ENCODE results near the gene PSME1. TPM values are rescaled to one million over a fixed set of nuclear protein-coding genes. Genes with fewer than 3 reads are reported as not detected.

PSME1 gene
- polyA plus RNA-seq, 1 donor = 324 TPM

- no peaks in the 10 kb centered on the region for H3K9me3 ChIP-seq (ENCODE audit: control insufficient read depth, low read depth, low read length)
- H3K27ac ChIP-seq (ENCODE audit: low read length) = no peak overlapping the region
- no peak for DNase-seq
- H3K4me3 ChIP-seq (ENCODE audit: low read length) = peak overlapping the region; percentile 83
- peaks cover 56% of the 10 kb centered on the region for H3K36me3 ChIP-seq (ENCODE audit: control insufficient read depth, insufficient read depth, low read length)
- H3K4me1 ChIP-seq (ENCODE audit: control insufficient read depth, insufficient read depth, low read length) = peaks cover 36% of the 10 kb centered on the region
- H3K27me3 ChIP-seq (ENCODE audit: control insufficient read depth, insufficient read depth, low read length) = no peaks in the 10 kb centered on the region
- no CpG with 5 or more reads among the region's 29 CpGs for WGBS (ENCODE audit: insufficient coverage, low lambda C conversion rate)
Measured at GRCh38 chr14:24147761-24148428, 11.9 kb downstream of the PSME1 start.

- H3K9me3 ChIP-seq (ENCODE audit: control insufficient read depth, low read depth, low read length) = no peaks in the 10 kb centered on the region
- no peak overlapping the region for H3K27ac ChIP-seq (ENCODE audit: low read length)
- no peaks in the 10 kb centered on the region for H3K27me3 ChIP-seq (ENCODE audit: control insufficient read depth, insufficient read depth, low read length)
- no peak for DNase-seq
- no peak overlapping the region for H3K4me3 ChIP-seq (ENCODE audit: low read length)
- H3K4me1 ChIP-seq (ENCODE audit: control insufficient read depth, insufficient read depth, low read length) = peaks cover 24% of the 10 kb centered on the region
- WGBS (ENCODE audit: insufficient coverage, low lambda C conversion rate) = no CpG with 5 or more reads among the region's 3 CpGs
- peaks cover 49% of the 10 kb centered on the region for H3K36me3 ChIP-seq (ENCODE audit: control insufficient read depth, insufficient read depth, low read length)
Measured at GRCh38 chr14:24149302-24149969, 13.4 kb downstream of the PSME1 start.

GRCh38 chr14:24150061-24150460 lies 14.1 kb downstream of the PSME1 start:
- DNase-seq = no peak
- no peaks in the 10 kb centered on the region for H3K27me3 ChIP-seq (ENCODE audit: control insufficient read depth, insufficient read depth, low read length)
- no peak overlapping the region for H3K4me3 ChIP-seq (ENCODE audit: low read length)
- H3K4me1 ChIP-seq (ENCODE audit: control insufficient read depth, insufficient read depth, low read length) = peaks cover 20% of the 10 kb centered on the region
- H3K9me3 ChIP-seq (ENCODE audit: control insufficient read depth, low read depth, low read length) = no peaks in the 10 kb centered on the region
- H3K36me3 ChIP-seq (ENCODE audit: control insufficient read depth, insufficient read depth, low read length) = peaks cover 53% of the 10 kb centered on the region
- WGBS (ENCODE audit: insufficient coverage, low lambda C conversion rate) = no CpG with 5 or more reads among the region's 9 CpGs
- H3K27ac ChIP-seq (ENCODE audit: low read length) = no peak overlapping the region

- no peak for DNase-seq
- no CpG with 5 or more reads among the region's 9 CpGs for WGBS (ENCODE audit: insufficient coverage, low lambda C conversion rate)
- H3K36me3 ChIP-seq (ENCODE audit: control insufficient read depth, insufficient read depth, low read length) = peaks cover 58% of the 10 kb centered on the region
Measured at GRCh38 chr14:24150567-24150966, 14.6 kb downstream of the PSME1 start.

GRCh38 chr14:24150993-24151392 lies 15.0 kb downstream of the PSME1 start:
- Histone ChIP-seq H3K4me3 (ENCODE audit: low read length) (no peak overlapping the region), H3K27ac (ENCODE audit: low read length) (no peak overlapping the region), H3K36me3 (ENCODE audit: control insufficient read depth, insufficient read depth, low read length) (peaks cover 62% of the 10 kb centered on the region), H3K9me3 (ENCODE audit: control insufficient read depth, low read depth, low read length) (no peaks in the 10 kb centered on the region), H3K27me3 (ENCODE audit: control insufficient read depth, insufficient read depth, low read length) (no peaks in the 10 kb centered on the region), H3K4me1 (ENCODE audit: control insufficient read depth, insufficient read depth, low read length) (peaks cover 11% of the 10 kb centered on the region)
- no peak for DNase-seq
- WGBS (ENCODE audit: insufficient coverage, low lambda C conversion rate) = no CpG with 5 or more reads among the region's 9 CpGs

More at GRCh38 chr14:24150567-24150966, 14.6 kb downstream of the PSME1 start:
- no peaks in the 10 kb centered on the region for H3K9me3 ChIP-seq (ENCODE audit: control insufficient read depth, low read depth, low read length)
- peaks cover 15% of the 10 kb centered on the region for H3K4me1 ChIP-seq (ENCODE audit: control insufficient read depth, insufficient read depth, low read length)
- H3K4me3 ChIP-seq (ENCODE audit: low read length) = no peak overlapping the region
- H3K27me3 ChIP-seq (ENCODE audit: control insufficient read depth, insufficient read depth, low read length) = no peaks in the 10 kb centered on the region
- no peak overlapping the region for H3K27ac ChIP-seq (ENCODE audit: low read length)

- Histone ChIP-seq H3K4me3 (ENCODE audit: low read length) (no peak overlapping the region), H3K27me3 (ENCODE audit: control insufficient read depth, insufficient read depth, low read length) (no peaks in the 10 kb centered on the region), H3K4me1 (ENCODE audit: control insufficient read depth, insufficient read depth, low read length) (peaks cover 9% of the 10 kb centered on the region), H3K36me3 (ENCODE audit: control insufficient read depth, insufficient read depth, low read length) (peaks cover 66% of the 10 kb centered on the region), H3K27ac (ENCODE audit: low read length) (no peak overlapping the region), H3K9me3 (ENCODE audit: control insufficient read depth, low read depth, low read length) (no peaks in the 10 kb centered on the region)
- WGBS (ENCODE audit: insufficient coverage, low lambda C conversion rate) = no CpG with 5 or more reads among the region's 16 CpGs
- no peak for DNase-seq
Measured at GRCh38 chr14:24151404-24152080, 15.5 kb downstream of the PSME1 start.

- DNase-seq = no peak
- Histone ChIP-seq H3K27ac (ENCODE audit: low read length) (no peak overlapping the region), H3K36me3 (ENCODE audit: control insufficient read depth, insufficient read depth, low read length) (peaks cover 76% of the 10 kb centered on the region), H3K9me3 (ENCODE audit: control insufficient read depth, low read depth, low read length) (no peaks in the 10 kb centered on the region), H3K4me3 (ENCODE audit: low read length) (no peak overlapping the region), H3K27me3 (ENCODE audit: control insufficient read depth, insufficient read depth, low read length) (no peaks in the 10 kb centered on the region), H3K4me1 (ENCODE audit: control insufficient read depth, insufficient read depth, low read length) (peaks cover 4% of the 10 kb centered on the region)
- WGBS (ENCODE audit: insufficient coverage, low lambda C conversion rate) = no CpG with 5 or more reads among the region's 10 CpGs
Measured at GRCh38 chr14:24155100-24155499, 19.1 kb downstream of the PSME1 start.

- Histone ChIP-seq H3K36me3 (ENCODE audit: control insufficient read depth, insufficient read depth, low read length) (peaks cover 65% of the 10 kb centered on the region), H3K4me1 (ENCODE audit: control insufficient read depth, insufficient read depth, low read length) (peaks cover 14% of the 10 kb centered on the region), H3K27me3 (ENCODE audit: control insufficient read depth, insufficient read depth, low read length) (no peaks in the 10 kb centered on the region), H3K4me3 (ENCODE audit: low read length) (no peak overlapping the region), H3K27ac (ENCODE audit: low read length) (no peak overlapping the region), H3K9me3 (ENCODE audit: control insufficient read depth, low read depth, low read length) (no peaks in the 10 kb centered on the region)
- DNase-seq = no peak
- WGBS (ENCODE audit: insufficient coverage, low lambda C conversion rate) = 100% methylated on average over 1 of the region's 1 CpG
Measured at GRCh38 chr14:24156840-24157239, 20.8 kb downstream of the PSME1 start.

- no CpG with 5 or more reads among the region's 12 CpGs for WGBS (ENCODE audit: insufficient coverage, low lambda C conversion rate)
- no peak for DNase-seq
- Histone ChIP-seq H3K4me3 (ENCODE audit: low read length) (no peak overlapping the region), H3K27me3 (ENCODE audit: control insufficient read depth, insufficient read depth, low read length) (no peaks in the 10 kb centered on the region), H3K4me1 (ENCODE audit: control insufficient read depth, insufficient read depth, low read length) (peaks cover 19% of the 10 kb centered on the region), H3K9me3 (ENCODE audit: control insufficient read depth, low read depth, low read length) (no peaks in the 10 kb centered on the region), H3K27ac (ENCODE audit: low read length) (no peak overlapping the region), H3K36me3 (ENCODE audit: control insufficient read depth, insufficient read depth, low read length) (peaks cover 63% of the 10 kb centered on the region)
Measured at GRCh38 chr14:24157331-24157730, 21.3 kb downstream of the PSME1 start.

GRCh38 chr14:24159777-24160498 lies 23.9 kb downstream of the PSME1 start:
- Histone ChIP-seq H3K4me3 (ENCODE audit: low read length) (no peak overlapping the region), H3K27me3 (ENCODE audit: control insufficient read depth, insufficient read depth, low read length) (no peaks in the 10 kb centered on the region), H3K9me3 (ENCODE audit: control insufficient read depth, low read depth, low read length) (no peaks in the 10 kb centered on the region), H3K27ac (ENCODE audit: low read length) (peak overlapping the region; percentile 68), H3K4me1 (ENCODE audit: control insufficient read depth, insufficient read depth, low read length) (peaks cover 30% of the 10 kb centered on the region), H3K36me3 (ENCODE audit: control insufficient read depth, insufficient read depth, low read length) (peaks cover 70% of the 10 kb centered on the region)
- no CpG with 5 or more reads among the region's 11 CpGs for WGBS (ENCODE audit: insufficient coverage, low lambda C conversion rate)
- no peak for DNase-seq

Measured in large intestine (tissue), 3 donors.